ENCODE measurements around the gene PHF21B. TPM values are rescaled to one million over a fixed set of nuclear protein-coding genes. Genes with fewer than 3 reads are reported as not detected.

Gene PHF21B
- polyA plus RNA-seq, 1 experiment, result 0.01 TPM

- CTCF ChIA-PET, result no interaction called here
- H3K27me3 ChIP-seq (ENCODE audit: control insufficient read depth, insufficient read depth, low read length), result peaks cover 6% of the 10 kb centered on the region
- DNase-seq (ENCODE audit: low read depth), result no peak
- TF ChIP-seq CTCF (IDR thresholded peaks at IDR 0.05; ENCODE audit: insufficient read depth, low read depth, low read length), result no peak
- no peak overlapping the region for H3K4me3 ChIP-seq (ENCODE audit: low read depth, low read length)
- no peaks in the 10 kb centered on the region for H3K36me3 ChIP-seq (ENCODE audit: control insufficient read depth, insufficient read depth, low read length)
- POLR2A ChIA-PET, result no interaction called here
These were observed 52.7 kb downstream of the PHF21B start for GRCh38 chr22:44956840-44957767.

GRCh38 chr22:44955102-44955501, 54.7 kb downstream of the PHF21B start:
- Histone ChIP-seq H3K36me3 (ENCODE audit: control insufficient read depth, insufficient read depth, low read length) (no peaks in the 10 kb centered on the region), H3K27me3 (ENCODE audit: control insufficient read depth, insufficient read depth, low read length) (peaks cover 3% of the 10 kb centered on the region), H3K4me3 (ENCODE audit: low read depth, low read length) (no peak overlapping the region)
- CTCF ChIA-PET, result no interaction called here
- TF ChIP-seq CTCF (IDR thresholded peaks at IDR 0.05; ENCODE audit: insufficient read depth, low read depth, low read length), result no peak
- DNase-seq (ENCODE audit: low read depth), result no peak
- POLR2A ChIA-PET, result no interaction called here

GRCh38 chr22:44954149-44954548, 55.7 kb downstream of the PHF21B start:
- Histone ChIP-seq H3K4me3 (ENCODE audit: low read depth, low read length) (no peak overlapping the region), H3K27me3 (ENCODE audit: control insufficient read depth, insufficient read depth, low read length) (peaks cover 3% of the 10 kb centered on the region), H3K36me3 (ENCODE audit: control insufficient read depth, insufficient read depth, low read length) (no peaks in the 10 kb centered on the region)
- no peak for DNase-seq (ENCODE audit: low read depth)
- ChIA-PET CTCF (interaction anchor here (1.2 kb wide), 1 partner anchor 18 kb away, joined by 6 read pairs; no protein-coding TSS in a partner anchor), POLR2A (no interaction called here)
- no peak for TF ChIP-seq CTCF (IDR thresholded peaks at IDR 0.05; ENCODE audit: insufficient read depth, low read depth, low read length)

- DNase-seq (ENCODE audit: low read depth), result no peak
- TF ChIP-seq CTCF (IDR thresholded peaks at IDR 0.05; ENCODE audit: insufficient read depth, low read depth, low read length), result no peak
- no peak overlapping the region for H3K4me3 ChIP-seq (ENCODE audit: low read depth, low read length)
- CTCF ChIA-PET, result interaction anchor here (1.0 to 1.2 kb wide), 2 partner anchors 9 to 17 kb away, joined by 3 to 6 read pairs; no protein-coding TSS in a partner anchor
- POLR2A ChIA-PET, result no interaction called here
- no peaks in the 10 kb centered on the region for H3K36me3 ChIP-seq (ENCODE audit: control insufficient read depth, insufficient read depth, low read length)
- peaks cover 2% of the 10 kb centered on the region for H3K27me3 ChIP-seq (ENCODE audit: control insufficient read depth, insufficient read depth, low read length)
These were observed 56.7 kb downstream of the PHF21B start for GRCh38 chr22:44952863-44953746.

DNA sequence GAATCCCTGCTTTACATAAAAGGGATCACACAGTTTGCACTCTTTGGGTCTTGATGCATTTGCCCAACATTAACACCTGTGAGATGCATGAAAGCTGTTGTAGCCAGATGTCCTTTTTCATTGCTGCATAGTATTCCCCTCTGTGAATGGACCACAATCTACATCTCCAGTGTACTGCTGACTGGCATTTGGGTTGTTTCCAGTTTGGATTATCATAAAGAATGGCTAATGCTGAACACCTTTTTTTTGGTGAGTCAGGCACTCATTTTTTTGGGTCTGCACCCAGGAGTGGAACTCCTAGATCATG, 58.3 kb downstream of the PHF21B start:
- no peaks in the 10 kb centered on the region for H3K36me3 ChIP-seq (ENCODE audit: control insufficient read depth, insufficient read depth, low read length)
- CTCF ChIA-PET, result no interaction called here
- DNase-seq (ENCODE audit: low read depth), result no peak
- TF ChIP-seq CTCF (IDR thresholded peaks at IDR 0.05; ENCODE audit: insufficient read depth, low read depth, low read length), result no peak
- H3K27me3 ChIP-seq (ENCODE audit: control insufficient read depth, insufficient read depth, low read length), result peaks cover 1% of the 10 kb centered on the region
- POLR2A ChIA-PET, result no interaction called here
- H3K4me3 ChIP-seq (ENCODE audit: low read depth, low read length), result no peak overlapping the region

Data from BJ (cell line).